Stimulated activated naive CD8-positive, alpha-beta T cell treated with anti-CD3 and anti-CD28 coated beads, Interleukin-15, Interleukin-2, amounts not matched to agents 100 U/mL and 50 U/mL, for 24 hours (primary cell): Measurements from ENCODE around the gene SEPSECS.

Source experiments
- ATAC-seq: fragments of 150-1000 bp; cut with Tn5 transposase; one replicate; pipeline ENCODE4 v1.10.0; 2021
- DNase-seq: peaks from one replicate; pipeline ENCODE4 v3.0.0; 2021

The SEPSECS gene

DNA sequence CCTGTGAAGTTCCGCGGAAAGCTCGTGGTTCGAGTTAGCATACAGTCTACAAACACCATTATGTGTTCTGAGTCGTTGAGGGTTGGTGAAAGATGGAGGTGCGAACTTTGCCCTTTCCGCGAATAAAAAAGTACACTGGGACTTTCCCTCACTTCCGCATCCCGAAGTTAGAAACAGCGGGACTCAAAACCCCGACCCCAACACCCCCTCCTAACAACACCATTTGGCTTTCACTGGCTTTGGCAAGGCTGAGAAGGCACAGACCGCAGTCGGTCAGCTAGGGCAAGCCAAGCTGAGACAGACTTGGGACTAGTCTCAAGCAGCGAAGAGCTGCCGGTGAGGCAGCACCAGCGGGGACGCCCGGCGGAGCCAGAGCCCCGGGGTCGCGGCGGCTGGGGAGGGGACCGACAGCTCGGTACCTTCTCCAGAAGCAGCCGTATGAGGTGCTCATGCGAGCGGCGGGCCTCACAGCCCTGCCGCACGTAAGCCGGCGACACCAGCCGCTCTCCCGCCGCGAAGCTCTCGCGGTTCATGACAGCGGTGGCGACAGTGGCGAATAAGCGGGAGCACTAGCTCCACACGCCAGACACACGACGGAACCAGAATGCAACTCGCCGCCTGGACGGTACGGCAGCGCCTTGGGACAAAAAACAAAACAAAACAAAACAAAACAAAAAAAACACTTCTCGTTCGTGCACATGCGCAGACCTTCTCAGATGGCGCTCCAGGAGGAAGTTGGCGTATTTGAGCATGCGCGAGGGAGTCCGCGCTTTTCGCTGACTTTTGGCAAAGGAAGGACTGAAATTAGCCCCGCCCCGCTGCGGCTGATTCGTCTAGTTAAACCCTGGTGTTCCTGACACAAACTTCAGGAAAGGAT is at the start of gene SEPSECS:
Gene SEPSECS, minus strand, starts transcription at position 613 of the 877 bp plus-strand sequence. Its CDS starts 80 bp downstream, at position 533.
- ATAC-seq = peak; percentile 93

DNA sequence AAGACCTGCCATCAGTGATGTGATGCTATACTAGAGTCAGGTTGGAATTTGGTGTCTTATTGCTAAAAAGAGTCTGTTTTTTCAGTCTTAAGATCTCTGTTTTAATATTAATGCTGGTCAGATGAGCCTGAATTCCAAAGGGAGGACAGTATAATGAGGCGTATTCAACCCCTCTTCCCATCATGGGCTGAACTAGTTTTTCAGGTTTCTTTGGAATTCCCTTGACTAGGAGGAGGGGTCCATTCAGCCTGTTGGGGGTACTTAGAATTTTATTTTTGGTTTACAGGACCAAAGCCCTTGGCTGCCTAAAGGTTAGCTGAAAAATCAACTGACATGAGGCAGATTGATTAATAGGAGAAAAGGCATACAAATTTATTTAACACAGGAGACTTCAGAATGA is 49.5 kb upstream of the SEPSECS start:
- ATAC-seq (no peak), DNase-seq (no peak)

More for the DNA sequence above, at the start of gene SEPSECS:
- peak; percentile 94 for DNase-seq

DNA sequence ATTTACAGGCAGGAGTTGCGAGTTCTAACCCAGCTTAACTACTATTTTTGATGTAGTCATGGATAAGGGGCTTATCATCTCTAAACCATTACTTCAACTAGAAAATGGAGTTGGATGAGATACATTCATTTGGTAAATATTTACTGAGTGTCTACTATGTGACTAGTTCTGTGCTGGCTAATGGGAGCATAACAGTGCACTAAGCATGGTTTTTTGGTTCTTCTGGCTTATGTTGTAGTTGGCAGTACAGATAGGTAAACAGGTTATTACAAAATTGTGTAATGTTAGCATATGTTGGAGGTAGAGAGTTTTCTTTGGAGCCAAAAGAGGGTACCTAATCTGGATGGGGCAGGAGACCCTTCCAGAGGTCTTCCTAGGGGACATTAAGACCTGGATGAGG is 47.7 kb upstream of the SEPSECS start:
- DNase-seq = no peak

DNA sequence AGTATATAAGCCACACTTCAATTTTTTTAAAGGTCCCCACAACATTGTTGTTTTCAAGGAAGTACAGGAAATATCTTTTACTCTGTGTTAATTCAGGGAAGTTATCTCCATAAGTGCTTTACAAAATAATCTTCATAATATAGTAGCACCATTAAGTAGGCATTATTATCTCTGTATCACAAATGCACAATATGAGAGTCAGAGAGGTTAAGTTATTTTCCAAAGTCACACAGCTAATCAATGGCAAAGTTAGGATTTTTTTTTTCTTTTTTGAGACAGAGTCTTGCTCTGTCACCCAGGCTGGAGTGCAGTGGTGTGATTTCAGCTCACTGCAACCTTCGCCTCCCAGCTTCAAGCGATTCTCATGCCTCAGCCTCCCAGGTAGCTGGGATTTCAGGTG is 38.5 kb upstream of the SEPSECS start:
- DNase-seq (no peak), ATAC-seq (no peak)

More for the DNA sequence above, 47.7 kb upstream of the SEPSECS start:
- no peak for ATAC-seq

DNA sequence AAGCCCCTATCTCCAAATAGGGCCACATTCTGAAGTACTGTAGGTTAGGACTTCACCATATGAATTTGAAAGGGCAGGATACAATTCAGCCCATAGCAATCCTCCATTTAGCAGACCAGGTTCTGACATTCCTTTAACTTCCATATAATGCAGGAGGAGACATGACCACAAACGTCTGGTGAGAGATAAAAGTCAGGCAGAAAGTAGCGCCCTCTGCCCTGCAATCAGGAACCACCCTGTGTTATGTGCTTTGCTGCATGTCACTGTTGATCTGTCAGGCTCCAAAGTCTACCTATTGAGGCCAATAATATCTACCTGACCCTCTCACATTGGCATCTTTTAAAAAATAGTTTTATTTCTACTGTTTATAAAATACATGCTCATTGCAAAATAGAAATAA is 30.2 kb upstream of the SEPSECS start:
- no peak for DNase-seq
- ATAC-seq = no peak

DNA sequence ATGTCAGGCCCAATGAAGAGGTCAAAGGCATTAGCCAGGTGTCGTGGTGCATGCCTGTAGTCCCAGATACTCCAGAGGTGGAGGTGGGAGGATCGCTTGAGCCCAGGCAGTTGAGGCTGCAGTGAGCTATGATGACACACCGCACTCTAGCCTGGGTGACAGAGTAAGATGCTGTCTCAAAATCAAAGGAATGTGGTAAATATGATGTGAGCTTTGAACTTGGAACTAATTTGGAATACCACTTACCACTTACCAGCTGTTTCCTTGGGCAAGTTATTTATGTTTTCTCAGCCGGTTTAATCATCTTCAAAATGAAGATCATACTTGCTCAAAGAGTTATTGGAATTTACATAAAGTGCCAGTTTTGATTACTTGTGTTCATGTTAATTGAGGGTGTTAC is 23.8 kb upstream of the SEPSECS start:
- ATAC-seq = no peak

DNA sequence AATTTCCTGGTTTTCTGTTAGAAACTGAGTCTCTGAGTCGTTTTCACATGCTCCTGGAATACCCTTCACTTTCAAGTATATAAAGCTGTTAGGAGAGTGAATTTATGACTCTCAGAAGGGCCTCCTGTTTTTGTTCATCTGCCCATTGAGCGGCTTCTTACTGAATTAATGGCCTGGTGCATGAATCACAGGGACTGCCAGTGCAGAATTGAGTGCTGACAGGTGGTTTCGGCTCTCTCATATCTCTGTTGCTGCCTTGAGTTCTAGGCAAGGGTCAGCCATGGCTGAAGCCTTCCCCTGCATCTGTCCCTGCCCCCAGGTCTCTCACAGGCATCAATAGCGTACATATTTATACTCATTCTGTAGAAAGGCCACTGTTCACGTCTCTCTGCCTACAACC is 22.7 kb upstream of the SEPSECS start:
- ATAC-seq = no peak
- DNase-seq = no peak

More for the DNA sequence above, 23.8 kb upstream of the SEPSECS start:
- DNase-seq = no peak

DNA sequence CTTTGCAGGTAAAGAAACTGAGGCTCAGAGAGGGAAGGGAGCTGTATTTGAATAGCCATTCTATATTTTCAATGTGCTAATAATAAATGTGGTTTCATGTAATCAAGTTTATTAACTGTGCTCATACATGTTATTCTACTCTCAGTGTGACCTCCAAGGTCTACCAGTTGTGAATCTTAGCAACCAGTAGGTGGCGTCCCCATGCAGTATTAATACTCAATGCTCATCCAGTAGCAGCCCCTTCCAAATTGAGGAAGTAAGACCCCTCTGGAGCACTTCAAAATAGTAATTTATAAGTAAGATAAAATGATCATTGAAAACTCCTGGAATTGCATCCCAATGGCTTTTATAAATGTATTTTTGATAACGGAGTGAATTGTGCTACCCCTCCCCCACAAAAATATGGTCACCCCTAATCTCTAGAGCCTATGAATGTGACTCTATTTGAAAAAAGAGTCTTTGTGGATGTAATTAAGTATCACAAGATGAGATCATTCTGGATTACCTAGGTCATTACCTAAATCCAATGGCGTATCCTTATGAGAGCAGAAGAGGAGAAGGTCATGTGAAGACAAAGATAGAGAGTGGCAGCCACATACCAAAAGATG is 20.4 kb upstream of the SEPSECS start:
- peak; percentile 36 for DNase-seq
- ATAC-seq = peak; percentile 41

DNA sequence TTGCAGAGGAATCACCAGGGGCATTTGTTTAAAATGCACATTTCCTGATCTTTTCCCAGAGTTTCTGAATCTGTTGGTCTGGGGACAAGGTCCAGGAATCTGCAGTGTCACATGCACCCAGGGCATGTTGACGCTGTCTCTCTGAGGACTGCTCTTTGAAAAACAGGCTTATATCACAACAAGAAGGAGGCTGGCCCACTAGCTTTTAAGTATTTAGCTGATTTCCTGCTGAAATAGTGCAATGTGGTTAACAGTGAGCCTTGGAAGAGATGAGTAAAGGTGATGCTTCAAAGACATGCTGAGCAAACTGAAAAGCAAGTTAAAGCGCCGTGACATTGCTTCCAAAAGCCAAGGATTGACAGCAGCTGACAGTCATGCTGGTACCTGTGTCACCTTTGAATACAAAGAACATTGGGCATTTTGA is 18.6 kb upstream of the SEPSECS start:
- DNase-seq = peak; percentile 7
- peak; percentile 79 for ATAC-seq

DNA sequence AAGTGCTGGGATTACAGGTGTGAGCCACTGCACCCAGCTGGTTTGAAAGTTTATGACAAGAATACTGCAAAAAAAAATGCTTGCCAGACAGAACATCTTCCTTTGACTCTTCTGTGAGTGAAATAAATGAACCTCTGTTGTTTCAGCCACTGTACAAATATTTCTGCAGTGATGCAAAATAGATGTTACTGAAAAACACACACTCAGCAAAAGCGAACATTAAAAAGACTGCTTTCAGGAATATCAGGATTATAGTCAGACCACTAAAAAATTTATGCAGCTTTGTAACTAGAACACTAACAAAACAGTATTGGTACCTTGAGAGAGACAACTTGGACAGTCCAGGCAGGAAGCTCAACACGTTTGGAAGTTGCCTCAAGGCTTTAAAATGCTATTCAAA is 16.9 kb upstream of the SEPSECS start:
- ATAC-seq = no peak
- no peak for DNase-seq

DNA sequence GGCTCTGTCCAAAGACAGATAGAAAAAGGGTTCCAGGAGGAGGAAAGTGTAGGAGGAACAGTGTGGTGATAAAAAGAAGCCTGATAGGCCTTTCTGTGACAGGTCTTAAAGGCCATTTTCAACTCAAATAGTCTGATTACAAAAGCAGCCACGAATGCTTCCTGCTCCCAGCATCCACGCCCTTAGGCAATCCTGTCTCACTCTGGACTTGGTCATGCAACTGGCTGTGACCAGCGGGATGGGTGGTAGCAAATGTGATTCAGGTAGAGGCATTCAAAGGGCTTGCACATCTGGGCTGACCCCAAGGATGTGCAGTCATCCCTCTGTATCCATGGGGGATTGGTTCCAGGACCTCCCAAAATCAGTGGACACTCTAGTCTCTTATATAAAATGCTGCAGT is 14.4 kb upstream of the SEPSECS start:
- no peak for DNase-seq
- ATAC-seq = no peak

DNA sequence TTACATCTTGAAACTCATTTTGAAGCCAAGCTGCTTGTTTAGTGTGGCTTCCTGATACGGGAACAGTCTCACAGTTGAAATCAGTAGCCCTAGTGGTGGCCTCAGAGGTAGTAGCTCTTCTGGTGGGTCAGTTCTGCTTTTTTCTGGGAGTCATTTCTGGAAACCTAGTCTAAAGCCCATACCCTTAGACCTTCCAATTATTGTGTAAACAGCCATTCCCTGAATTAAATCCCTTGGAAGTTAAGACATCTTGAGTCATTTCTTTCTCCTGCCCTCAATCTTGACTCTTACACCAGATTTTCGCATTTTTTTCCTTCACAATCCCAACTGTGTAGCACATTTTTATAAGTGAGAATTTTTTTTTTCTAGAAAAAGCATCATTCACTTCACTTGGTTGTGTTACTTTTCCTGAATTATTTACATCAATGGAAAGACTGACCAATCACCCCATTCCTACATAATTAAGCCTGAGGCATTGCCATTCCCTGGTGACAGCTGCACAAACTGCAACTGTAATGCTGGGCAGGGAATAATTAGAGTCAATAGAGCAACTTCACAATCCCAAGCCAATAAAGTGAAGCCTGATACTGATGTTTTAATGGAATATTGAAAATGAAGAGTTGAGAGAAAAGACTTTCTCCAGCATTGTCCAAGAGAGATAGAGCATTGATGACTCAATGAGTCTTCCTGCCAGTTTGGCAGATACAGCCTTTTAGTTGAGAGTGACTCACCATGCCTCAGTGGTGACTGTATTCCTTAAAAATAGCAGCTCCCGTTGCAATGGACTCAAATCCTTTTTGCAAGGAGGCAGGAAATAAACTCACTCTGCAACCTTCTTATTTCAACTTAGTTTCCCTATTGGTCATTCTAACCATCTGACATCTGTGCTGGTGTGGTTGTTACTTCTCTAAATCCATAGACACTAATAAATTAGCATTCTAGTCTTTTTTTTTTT is 13.0 kb upstream of the SEPSECS start:
- DNase-seq = no peak
- peak; percentile 57 for ATAC-seq

DNA sequence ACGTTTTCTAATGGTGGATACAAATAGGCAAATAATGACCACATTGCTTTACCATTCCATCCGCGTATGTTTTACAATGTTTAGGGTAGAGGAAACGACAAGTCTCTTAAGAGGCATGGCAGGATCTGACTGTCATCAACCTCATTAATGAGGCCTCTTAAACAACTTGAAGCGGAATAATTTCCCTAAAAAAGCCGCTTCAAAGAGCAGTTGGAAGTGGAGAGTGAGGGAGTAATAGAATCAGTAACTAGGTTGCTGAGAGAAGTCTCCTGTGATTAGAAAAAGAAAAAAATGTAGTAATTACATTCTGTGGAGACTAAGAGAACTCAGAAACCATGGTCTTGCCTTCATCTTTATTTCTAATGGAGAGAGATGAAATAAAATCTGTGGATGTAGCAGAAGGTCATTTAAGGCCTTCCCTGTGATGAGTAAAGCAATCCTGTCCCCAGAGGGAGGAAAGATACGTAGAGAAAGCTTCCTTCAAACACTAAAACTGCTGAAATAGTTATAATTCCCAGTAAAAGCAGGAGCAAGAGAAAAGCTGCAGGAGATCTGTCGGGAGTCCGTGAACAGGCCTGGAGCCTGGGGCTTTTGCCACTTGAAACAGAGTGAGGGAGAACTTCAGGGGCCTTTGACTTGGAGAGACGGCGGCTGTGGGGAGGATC is 11.1 kb upstream of the SEPSECS start:
- no peak for DNase-seq
- ATAC-seq = no peak

DNA sequence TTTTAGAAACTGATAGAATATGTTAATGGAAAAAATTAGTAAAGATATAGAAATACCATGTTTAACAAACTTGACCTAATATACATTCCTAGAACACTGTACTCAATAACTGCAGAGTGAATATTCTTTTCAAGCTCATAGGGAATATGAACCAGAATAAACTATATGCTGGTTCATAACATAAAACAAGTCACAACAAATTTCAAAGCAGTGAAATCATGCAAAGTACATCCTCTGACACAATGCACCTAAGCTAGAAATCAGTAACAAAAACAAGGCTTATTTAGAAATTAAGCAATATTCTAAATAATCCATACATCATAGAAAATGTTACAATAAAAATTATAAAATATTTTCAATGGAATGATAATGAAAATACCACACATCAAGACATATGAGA is 9.2 kb upstream of the SEPSECS start:
- DNase-seq (no peak), ATAC-seq (no peak)

DNA sequence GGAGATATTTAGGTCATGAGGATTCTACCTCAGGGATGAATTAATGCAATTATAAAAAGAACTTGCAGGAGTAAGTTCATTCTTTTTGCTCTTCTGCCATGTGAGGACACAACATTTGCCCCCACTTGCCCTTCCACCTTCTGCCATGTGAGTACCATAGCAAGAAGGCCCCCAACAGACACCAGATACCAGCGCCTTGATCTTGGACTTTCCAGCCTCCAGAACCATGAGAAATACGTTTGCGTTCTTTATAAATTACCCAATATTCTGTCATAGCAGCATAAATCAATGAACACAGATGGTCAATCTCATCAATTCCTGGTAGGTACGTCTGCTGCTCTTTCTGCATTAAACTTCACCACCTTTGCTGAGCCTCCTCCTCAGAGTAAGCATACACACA is 5.7 kb upstream of the SEPSECS start:
- ATAC-seq = no peak

DNA sequence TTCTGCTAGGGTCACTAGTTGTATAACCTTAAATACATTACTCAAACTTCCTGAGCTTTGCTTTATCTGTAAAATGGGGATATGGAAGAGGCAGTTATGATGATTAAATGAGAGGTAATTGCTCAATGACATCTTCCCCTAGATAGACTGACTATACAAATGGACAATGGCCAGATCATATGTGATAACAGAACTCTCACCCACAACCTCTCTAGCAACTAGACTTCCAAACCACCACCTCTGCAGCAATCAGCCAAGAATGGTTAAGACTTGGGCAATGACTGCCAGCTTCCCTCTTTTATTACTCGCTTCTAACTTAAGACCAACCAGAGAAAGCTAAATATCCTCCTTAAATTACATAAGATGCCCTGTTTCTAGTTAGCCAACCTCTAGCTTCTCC is 2.9 kb upstream of the SEPSECS start:
- no peak for DNase-seq
- ATAC-seq = no peak

More for the DNA sequence above, 5.7 kb upstream of the SEPSECS start:
- DNase-seq = no peak

DNA sequence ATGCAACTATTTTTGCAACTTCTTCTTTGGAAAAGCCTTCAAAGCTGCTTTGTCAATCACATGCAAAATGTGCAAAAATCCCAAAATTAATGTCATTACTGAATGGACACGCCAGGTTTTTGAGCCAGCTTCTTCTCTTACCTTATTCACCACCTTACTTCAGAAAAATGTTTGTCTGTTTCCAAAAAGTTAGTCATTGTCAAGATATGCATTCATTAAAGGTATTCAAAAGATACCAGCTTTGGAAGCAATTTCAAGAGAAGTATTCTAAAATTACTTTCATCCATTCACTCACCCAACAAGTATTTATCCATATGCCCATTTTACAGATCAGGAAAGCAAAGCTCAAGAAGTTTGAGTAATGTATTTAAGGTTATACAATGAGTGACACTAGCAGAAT is 2.3 kb upstream of the SEPSECS start:
- ATAC-seq = no peak
- DNase-seq = no peak

DNA sequence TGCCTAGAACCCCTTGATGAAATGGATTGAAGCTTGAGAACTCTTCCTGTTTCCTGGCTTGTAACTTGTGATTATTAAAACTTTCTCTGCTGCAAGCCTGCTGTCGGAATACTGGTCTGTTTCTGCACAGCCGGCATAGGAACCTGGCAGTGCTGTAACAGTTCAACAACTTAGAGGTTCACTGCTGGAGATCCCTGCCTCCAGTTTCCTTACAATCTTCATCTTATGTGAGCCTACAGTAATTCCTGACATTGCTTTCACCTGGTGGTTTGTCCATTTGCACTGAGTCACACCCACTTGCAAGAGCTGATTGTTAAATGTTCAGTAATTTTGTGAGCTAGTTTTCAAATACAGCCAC is 1.3 kb upstream of the SEPSECS start:
- no peak for ATAC-seq
- no peak for DNase-seq

DNA sequence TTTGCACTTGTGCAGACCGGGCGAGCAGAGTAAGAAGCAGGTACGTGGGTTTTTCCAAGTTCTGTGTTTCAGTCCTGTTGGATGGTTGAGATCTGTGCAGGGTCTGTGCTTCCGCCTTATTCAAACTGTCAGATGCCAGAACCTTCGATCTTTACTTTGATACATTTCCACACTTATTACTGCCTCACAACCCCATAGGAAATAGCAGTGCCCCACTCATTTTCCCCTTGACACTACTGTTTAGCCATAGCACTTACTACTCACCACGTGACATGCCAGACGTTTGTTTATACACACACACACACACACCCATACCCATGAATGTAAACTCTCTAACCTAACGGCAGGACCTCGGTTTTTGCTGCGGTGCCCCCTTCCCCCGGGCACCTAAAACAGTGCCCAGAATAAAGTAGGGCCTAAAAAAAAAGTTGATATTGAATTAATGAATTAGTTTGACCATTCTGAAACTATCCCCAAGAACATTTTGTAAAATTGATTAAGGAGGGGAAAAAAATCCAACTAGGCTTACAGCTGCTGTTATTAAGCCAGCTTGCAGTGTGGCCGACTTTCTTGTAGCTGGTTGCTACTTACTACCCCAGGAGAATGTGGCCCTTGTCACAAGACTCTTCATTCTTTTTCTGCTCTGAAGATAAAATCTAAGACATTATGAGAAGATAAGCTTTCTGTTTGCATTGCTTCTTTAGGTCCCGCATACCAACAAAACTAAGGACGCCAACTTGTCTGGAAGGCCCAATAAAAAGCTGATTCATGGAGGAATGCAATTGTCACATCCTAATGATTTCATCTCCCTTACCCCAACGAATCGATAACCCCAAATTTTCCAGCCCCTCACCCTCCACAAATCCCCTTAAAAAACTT is 704 bp upstream of the SEPSECS start:
- ATAC-seq = peak; percentile 48
- no peak for DNase-seq

DNA sequence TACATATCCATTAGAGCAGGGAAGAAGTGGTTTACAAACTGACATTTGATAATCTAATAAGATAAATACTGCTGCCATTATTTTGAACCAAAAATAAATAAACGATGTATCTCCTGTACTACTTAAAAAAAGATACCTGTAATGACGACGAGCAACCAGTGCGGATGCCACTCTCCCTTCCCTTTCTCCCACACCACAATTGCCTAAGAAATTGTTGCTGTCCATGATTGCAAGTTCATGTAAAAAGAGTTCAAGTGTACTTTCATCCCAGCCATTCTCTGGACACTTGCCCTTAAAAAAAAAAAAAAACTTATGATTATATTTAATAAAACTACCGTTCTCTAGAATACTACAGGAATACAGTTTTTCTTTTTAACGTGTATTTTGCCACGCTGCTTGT is 1.4 kb downstream of the SEPSECS start:
- DNase-seq = no peak
- no peak for ATAC-seq

DNA sequence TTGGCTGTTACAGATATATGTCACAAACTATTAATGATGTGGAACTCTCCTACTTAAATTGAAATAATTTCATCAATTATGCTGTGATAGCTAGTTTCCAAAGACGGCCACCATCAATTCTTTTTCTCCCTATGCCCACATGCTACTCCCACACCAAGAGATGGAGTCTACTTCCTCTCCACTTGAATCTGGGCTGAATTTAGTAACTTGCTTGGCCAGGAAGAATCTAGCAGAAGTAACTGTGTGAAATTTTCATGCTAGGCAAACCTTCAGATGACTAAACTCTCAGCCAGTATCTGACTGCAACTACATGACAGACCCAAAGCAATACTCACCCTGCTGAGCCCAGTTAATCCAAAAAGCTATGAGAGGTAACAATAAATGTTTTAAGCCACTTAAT is 3.2 kb downstream of the SEPSECS start:
- DNase-seq = no peak

More for the DNA sequence above, 3.2 kb downstream of the SEPSECS start:
- ATAC-seq = no peak
